Activated CD4-positive, alpha-beta T cell treated with anti-CD3 and anti-CD28 coated beads, Interleukin-2, amount 50 U/mL, for 1 hour (primary cell): Measurements from ENCODE around the gene ASAP2.

Experiments
- DNase-seq: peaks from one replicate; pipeline ENCODE4 v3.0.0-alpha.2; 2020

The ASAP2 gene

DNA sequence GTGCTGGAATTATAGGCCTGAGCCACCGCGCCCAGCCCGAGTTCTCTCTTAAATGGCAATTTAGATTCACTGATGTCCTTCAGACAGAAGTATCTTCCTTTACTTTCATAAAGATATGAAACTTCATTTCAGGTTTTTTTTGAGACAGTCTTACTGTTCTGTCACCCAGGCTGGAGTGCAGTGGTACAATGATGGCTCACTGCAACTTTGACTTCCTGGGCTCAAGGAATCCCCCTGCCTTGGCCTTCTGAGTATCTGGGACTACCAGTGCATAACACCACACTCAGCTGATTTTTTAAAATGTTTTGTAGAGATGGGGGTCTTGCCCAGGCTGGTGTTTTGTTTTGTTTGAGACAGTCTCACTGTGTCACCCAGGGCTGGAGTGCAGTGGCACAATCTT, 203.5 kb downstream of the ASAP2 start:
- no peak for DNase-seq

- DNase-seq, result no peak
Observed at GRCh38 chr2:9412781-9413180, 206.2 kb downstream of the ASAP2 start.

DNA sequence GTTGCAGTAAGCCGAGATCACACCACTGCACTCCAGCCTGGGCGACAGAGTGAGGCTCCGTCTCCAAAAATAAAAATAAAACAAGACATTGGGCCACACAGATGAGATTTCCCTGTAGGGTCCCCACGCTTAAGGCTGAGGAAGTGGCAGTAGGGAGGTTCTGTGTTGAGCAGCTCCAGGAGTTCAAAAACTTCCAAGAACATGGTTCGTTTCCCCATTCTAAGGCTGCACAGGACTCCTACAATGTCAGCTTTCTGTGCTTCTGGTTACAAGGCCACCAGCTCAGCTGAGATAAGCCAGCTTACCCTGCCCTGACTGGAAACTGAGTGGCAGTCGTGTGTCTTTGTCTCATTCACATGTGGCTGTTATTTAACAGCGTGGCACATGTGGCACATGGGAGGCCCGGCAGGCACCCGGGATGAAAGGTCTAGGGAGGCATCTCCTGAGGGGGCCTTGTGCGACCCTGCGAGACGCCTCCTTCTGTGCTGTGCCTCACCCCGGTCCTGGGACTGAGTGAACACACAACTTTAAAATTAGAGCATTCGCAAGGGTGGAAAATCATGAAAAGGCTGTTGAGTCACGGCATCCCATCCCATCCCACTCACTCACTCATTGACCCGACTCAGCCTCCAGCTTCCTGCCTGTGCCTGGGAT, 209.0 kb downstream of the ASAP2 start:
- no peak for DNase-seq

DNA sequence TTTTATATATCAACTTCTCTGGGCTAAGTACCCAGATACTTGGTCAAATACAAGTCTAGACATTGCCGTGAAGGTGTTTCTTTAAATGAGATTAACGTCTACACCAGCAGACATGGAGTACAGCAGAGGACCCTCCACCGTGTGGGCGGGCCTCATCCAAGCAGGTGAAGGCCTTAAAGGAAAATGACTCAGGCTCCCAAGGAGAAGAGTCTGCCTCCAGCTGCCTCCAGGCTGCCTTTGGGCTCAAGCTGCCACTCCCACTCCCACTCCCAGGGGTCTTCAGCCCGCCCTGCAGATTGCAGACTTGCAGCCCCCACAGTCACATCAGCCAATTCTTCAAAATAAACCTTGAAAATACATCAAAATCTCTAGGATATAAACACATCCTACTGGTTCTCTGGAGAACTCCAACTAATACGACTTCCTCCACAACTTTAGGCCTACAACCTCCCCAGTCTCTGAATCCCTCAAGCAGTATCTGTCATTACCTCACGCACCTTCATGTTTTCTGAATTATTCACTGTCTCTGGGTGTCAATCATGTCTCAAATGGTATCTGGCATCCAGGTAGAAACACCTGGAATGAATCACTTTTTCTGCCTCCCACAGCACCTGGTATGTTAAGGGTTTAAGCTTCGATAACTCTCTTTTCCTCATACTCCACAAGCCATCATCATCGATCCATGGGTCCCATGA, 209.8 kb downstream of the ASAP2 start:
- no peak for DNase-seq

DNA sequence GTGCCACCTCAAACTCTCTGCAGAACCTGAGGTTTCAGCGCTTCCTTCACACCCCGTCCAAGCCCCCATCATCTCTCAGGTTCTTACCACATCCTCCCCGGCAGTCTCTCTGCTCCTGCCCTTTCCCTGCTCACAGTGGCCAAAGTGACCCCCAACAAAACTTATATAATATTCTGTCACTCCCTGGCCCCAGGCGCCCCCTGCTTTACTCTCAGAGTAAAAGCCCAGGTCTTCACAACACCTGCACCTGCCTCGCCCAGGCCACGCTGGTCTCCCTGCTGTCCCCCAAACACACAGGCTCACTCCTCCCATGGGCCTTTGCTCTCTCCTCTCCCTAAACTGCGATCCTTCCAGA, 210.3 kb downstream of the ASAP2 start:
- no peak for DNase-seq

- no peak for DNase-seq
Observed at GRCh38 chr2:9417725-9418124, 211.1 kb downstream of the ASAP2 start.

DNA sequence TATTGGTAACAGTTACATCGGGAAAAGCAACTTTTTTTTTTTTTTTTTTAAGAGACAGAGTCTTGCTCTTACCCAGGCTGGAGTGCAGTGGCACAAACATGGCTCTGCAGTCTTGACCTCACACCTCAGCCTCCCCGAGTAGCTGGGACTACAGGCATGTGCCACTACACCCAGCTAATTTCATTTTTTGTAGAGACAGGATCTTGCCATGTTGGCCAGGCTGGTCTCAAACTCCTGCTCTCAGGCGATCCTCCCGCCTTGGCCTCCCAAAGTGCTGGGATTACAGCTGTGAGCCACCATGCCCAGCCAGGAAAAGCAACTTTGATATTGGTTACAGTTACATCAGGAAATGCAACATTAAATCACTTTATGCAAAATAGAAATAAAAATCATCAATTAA, 212.1 kb downstream of the ASAP2 start:
- no peak for DNase-seq

DNA sequence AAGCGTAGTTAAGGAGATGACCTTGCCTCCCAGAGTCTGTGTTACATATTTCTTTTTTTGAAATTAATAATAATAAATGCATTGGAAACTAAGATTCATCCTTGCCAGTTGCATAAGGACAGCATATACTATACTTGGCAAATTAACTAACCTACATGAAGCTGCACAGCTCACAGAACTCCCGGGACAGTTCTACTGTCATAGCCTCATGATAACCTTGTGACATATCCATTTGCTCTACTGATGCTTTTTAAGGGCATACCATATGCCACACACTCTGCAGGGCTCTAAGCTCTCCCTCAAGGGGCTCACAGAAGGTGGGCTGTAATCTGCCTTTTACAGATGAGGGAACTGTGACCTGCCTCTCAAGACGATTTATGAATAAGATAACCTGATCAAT, 212.9 kb downstream of the ASAP2 start:
- no peak for DNase-seq

DNA sequence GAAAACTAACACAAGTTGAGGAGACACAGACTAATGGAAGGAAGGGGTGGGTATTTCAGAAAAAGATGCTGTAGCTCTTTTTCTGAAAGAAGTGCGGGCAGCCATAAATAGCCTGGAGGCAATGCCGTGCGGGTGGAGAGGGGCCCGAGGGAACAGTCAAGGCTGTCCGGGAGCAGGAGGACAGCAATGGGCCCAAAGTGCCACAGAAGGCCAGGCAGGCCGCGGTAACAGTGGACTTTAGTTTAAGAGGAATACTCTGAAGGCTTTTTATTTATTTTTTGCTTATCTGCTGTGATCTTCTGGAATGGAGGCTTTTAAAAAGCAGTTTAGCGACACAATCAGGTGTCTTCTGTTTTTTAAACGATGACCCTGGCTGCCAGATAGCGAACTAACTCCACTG, 213.9 kb downstream of the ASAP2 start:
- no peak for DNase-seq

DNA sequence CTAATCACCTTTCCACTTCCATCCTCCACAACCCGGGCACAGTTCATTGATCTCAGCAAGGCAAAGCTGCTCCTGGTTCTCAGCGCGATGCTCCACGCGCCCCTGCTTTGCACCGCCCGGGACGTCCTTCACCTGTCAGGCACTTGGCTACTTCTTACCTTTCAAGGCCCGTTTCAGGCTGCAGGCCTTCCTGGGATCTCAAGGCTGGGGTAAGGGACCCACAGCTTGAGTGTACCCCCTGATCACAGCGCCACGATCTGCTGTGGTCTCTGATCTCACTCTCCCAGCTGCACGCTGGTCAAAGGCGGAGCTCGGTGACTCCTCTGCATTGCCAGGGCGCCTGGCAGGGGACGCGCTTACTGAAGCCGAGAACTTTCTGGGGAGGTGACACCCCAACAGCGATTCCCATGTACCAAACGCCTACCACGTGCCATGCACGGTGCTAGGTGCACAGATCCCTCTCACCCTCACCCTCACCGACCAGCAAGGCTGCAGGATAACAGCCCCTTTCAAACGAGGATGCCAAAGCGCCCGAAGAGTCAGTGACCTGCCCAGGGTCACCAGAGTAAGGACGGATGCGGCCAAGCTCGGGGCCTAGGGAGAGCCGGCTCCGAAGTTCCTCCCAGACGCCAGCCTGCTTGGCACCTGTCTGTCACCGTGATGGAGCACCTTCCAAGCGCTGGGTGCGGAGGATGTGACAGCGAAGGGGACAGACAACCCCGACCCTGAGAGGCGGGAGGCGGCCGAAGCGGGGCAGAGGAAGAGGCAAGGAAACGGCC, 215.9 kb downstream of the ASAP2 start:
- DNase-seq, result peak; percentile 41

- peak; percentile 92 for DNase-seq
Observed at GRCh38 chr2:9423100-9423921, 216.7 kb downstream of the ASAP2 start, which contains the start of the genes CPSF3 and ITGB1BP1. CPSF3 (plus strand) TSS chr2:9423654; CDS start chr2:9423774, 120 bp downstream. ITGB1BP1 (minus strand) TSS chr2:9423528; CDS start chr2:9418697, 4,831 bp downstream.

- DNase-seq, result peak; percentile 17
Observed at GRCh38 chr2:9423922-9424272, 217.3 kb downstream of the ASAP2 start.

DNA sequence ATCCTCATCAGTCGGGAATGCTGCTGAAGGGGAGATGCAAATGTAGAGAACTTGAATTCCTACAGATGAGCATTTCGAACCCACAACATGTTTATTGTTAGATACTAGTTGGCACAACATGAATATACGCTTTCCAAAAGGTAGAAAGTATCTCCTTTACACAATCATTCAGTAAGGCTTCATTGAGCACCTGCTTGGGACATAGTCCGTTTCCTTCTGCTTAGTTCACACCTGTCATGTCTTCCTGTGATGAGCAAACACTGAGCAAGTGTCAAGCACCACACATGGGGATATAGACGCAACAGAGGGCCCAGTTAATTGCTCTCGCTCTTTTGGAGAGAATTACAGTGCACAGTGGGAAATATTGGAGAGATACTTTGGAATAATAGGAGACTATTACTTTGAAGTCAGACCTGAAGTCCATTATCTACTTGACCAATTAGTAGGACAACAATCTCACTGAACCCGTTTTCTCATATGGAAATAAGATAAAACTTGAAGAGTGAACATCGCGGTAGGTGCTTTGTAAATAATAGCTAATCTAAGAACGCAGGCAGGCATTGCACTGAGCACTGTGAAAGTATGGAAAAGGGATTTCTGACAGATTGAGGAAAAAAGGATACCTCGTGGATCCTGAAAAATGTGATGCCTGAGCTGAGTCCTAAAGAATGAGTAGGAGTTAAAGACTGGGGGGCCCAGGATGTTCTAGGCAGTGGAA, 218.0 kb downstream of the ASAP2 start:
- no peak for DNase-seq

- no peak for DNase-seq
Observed at GRCh38 chr2:9428965-9429577, 222.5 kb downstream of the ASAP2 start.

GRCh38 chr2:9430316-9431293, 224.0 kb downstream of the ASAP2 start:
- no peak for DNase-seq

DNA sequence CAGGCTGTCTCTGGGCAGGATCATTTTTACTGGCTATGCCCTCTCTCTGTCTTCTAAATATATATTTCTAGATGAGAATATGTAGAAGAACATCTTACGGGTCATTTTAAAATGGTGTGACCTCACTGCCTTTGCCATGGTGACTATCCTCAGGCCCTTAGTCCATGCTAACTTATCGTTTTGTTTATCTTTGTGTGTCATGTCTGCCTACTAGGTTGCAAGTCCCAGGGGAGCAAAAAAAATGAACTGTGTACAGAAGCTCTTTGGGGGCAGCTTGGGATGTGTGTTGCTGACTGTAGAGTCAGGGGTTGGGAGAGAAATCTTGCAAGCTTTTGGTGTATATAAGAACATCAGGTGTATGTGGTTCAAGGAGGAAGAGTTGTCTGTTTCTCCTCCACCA, 227.9 kb downstream of the ASAP2 start:
- no peak for DNase-seq

- DNase-seq, result no peak
Observed at GRCh38 chr2:9439536-9439935, 232.9 kb downstream of the ASAP2 start.

GRCh38 chr2:9440058-9440727, 233.6 kb downstream of the ASAP2 start:
- no peak for DNase-seq

DNA sequence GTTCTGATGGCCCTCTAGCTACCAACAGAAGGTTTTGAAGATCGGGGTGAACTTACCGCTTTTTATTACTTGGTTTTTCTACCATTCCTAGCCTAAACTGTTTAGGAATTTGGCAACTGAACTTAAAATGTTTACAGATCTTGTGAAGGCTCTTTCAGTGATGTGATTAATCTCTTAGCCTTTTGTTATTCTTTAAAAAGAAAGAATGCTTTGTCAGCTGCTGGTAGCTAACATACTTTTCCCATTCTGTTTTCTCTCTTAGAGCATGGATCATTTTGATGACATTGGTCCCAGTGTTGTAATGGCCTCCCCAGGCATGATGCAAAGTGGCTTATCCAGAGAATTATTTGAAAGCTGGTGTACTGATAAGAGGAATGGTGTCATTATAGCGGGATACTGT, 234.9 kb downstream of the ASAP2 start:
- no peak for DNase-seq

- no peak for DNase-seq
Observed at GRCh38 chr2:9443526-9443925, 236.9 kb downstream of the ASAP2 start.
